GM12872 (cell line): ENCODE data around the gene PRPF6.

ENCODE experiments used
- TF ChIP-seq, protein P1 (sequence below): IDR thresholded peaks from 3 replicates; pipeline ENCODE4 v1.5.1; 2011; ENCODE audit warnings: low read depth, mild to moderate bottlenecking, low read length, moderate library complexity; ENCODE audit not compliant: insufficient read depth

The PRPF6 gene

DNA sequence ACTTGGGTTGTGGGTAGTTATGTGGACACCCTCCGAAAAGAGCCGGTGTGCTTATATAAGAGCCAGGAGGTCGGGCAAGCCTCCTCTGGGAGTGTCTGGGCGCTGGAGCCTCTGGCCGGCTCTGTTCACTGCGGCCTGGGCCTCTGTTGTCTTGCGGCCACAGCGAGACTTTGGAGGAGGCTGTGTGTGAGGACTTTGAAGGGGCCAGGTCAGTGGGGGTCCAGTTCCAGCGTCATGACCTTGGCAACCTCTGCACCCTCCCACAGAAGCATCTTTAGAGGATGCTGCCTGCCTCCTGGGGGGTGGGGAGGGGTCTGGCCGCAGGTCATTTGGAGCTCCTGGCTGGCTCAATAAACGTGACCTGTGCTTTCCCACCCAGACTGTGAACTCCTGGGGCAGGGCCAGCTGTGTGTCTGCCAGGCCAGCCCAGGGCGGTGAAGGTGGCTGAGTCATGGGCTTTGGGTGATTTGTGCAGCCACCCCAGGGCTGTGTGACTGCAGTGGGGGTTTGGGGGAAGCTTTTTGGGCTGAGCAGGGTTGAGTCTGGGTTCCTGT is 83.3 kb downstream of the PRPF6 start:
- TF ChIP-seq, protein P1, sequence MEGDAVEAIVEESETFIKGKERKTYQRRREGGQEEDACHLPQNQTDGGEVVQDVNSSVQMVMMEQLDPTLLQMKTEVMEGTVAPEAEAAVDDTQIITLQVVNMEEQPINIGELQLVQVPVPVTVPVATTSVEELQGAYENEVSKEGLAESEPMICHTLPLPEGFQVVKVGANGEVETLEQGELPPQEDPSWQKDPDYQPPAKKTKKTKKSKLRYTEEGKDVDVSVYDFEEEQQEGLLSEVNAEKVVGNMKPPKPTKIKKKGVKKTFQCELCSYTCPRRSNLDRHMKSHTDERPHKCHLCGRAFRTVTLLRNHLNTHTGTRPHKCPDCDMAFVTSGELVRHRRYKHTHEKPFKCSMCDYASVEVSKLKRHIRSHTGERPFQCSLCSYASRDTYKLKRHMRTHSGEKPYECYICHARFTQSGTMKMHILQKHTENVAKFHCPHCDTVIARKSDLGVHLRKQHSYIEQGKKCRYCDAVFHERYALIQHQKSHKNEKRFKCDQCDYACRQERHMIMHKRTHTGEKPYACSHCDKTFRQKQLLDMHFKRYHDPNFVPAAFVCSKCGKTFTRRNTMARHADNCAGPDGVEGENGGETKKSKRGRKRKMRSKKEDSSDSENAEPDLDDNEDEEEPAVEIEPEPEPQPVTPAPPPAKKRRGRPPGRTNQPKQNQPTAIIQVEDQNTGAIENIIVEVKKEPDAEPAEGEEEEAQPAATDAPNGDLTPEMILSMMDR = no peak

DNA sequence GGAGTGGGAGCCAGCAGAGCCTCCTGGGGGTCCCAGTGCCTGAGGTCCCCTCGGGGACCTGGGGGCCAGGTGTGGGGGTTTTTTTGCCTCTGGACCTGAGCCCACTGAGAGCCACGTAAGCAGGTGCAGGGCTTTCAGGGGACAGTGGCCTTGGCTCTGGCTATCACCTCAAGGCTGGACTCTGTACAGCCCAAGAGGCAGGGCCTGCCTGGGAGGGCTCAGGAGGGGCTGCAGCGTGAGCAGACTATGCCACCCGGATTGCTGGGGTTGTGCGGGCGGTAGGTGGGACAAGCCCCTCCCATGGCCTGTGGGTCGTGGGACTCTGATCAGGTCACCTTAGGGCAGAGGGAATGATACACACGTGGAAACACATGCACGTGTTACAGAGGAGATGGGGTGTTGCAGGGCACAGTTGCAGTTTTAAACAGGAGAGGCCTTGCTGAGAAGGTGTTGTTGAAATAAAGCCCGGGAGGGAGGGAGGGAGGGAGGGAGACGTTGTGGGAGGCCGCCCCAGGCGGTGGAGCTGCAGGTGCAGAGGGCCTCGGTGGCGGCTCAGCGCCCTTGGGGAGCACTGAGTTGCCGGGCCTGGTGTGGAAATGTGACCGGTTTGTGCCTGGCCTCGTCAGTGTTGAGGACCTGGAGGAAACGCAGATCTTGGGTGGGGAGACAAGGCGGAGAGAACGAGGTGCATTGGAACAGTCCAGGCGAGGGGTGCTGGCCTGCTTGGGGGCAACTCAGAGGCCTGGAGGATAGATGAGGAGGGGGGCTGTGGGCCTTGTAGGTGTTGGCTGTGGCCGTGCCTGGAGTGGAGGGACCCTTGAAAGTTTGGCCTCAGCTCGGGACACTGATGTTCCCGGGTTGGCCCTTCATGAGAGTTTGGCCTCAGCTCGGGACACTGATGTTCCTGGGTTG is 84.4 kb downstream of the PRPF6 start:
- TF ChIP-seq, protein P1 = no peak

DNA sequence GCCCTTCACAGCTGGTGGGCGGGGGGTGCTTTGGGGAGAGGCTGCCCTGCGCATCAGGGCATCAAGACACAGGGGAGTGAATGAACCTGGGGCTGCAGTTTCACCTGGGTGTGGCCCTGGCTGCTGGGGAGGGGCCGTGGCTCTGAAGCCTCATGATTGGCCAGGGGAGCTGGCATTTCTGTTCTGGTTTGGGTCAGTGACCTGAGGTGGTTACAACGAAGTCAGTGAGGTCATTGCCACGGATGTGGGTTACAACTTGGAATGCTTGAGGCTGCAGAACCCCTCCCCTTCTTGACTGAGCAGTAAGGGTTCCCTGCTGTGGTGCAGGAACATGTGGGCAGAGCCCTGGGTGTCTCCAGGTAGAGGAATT is 85.0 kb downstream of the PRPF6 start:
- TF ChIP-seq, protein P1 = no peak

DNA sequence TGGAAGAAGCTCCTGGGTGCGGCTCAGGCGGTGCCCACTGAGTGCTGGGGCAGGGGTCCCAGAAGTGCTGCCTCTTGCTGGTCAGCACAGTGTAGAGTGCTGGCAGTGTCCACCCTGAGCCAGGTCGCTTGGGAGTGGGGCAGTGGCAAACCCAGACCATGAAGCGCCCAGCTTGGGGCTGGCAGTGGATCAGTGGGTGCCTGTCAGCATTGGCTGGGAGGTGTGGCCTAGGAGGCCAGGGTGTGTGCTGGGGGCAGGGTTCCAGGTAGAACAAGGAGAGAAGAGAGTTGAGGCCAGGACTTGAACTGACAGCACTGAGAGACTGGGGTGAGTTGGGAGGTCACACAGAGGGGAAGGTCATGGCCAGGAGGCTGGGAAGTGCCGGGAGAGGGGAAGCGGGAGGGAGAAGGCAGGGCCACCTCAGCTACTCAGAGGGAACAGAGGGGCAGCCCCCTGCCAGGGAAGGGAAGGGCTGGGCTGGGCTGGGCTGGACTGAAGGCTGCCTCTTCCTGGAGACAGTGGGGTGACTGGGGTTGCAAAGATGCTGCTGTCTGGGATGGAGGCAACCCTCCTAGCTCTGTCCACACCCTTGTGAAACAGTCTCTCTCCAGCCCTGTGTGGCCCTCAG is 86.2 kb downstream of the PRPF6 start:
- TF ChIP-seq, protein P1 = no peak

DNA sequence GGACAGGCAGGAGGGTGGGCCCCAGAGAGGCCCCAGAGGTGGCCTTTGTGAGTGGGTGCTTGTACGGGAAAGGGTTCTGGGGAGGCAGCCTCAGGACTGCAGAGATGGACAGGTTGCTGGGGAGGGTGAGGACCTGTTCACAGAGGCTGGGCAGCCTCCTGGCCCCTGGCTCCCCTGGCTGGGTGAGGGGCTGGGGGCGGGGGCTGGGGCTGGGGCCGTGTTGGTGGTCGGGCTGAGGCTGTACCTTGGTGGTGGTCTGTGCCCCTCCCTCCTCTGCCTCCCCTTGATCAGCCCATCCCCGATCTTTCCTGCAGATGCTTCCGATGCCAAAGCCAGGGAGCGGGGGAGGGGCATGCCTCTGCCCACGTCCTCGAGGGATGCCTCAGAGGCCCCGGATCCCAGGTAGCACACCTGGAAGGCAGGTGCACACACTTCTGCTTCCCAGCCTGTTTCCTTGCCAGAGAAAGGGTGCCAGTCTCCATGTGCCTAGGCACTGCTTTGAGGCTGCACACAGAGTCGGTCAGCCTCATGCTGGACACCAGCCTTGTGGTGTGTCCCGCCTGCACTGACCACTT is 86.9 kb downstream of the PRPF6 start:
- TF ChIP-seq, protein P1 = no peak

DNA sequence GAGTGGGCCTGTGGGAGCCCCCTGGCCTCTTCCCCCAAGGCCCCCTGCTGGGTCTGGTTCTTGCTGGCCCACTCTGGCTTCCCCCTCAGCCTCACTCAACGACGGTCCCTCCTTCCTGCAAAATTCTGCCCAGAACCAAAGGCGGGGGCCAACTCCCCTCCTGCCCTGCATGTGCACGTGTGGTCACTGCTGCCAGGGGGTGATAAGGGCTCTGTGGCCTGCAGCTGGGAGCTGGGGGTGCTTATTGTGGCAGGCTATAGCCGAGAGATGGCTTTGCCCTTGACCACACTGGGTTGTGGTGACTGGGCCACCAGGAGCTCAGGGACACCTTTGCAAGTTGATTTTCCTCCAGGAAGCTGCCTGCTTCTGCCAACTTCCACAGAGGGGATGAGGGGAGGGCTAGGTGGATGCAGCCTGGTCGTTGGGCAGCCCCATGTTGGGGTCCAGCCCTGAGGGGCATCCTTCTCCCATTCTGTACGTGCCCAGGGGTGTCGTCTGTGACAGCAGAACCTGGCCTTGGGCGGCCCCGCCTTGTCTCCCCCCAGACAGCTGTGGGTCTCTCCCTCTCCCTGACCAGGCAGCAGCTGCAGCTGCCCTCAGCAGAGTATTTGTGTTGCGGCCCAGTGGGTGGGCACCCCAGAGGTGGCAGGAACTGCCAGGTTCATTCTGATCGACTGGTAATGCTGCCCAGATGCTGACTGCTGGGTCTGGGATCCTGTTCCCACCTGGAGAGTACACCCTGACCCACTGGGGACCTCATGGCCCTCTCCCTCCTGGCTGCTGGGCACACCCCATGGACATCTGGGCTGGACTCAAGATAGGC is 87.7 kb downstream of the PRPF6 start:
- TF ChIP-seq, protein P1 = no peak
